ENCODE measurements around the gene SUPT20HL2. TPM values are rescaled to one million over a fixed set of nuclear protein-coding genes. Genes with fewer than 3 reads are reported as not detected.

SUPT20HL2 gene
- total RNA-seq, 1 experiment from 2014 or later: not detected

DNA sequence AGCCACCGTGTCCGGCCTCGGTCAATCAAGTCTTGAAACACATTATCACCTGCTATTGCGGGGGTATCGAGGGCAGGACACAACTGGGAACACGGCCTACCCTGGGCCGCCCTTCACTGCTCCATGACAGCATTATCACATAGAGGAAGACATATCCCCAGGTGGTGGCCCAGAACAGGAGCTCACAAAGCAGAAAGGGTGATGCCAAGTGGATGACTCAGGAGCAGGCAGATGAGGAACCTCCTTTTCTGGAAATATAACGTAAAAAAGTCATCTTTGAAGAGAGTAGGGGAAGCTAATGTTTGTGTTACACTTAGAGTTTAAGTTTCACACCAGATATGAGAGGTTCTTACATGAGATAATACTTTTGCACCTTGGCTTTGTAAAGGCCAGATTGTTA is 41.2 kb upstream of the SUPT20HL2 start:
- Histone ChIP-seq H3K4me2 (ENCODE audit: insufficient read depth, insufficient read length, low read length) (no peak overlapping the region), H3K23ac (ENCODE audit: insufficient read length, low read depth, low read length) (no peak overlapping the region), H3K27ac (ENCODE audit: insufficient read length, low read depth, low read length) (no peak overlapping the region), H2BK20ac (ENCODE audit: low read depth, low read length, poor library complexity, severe bottlenecking) (no peak overlapping the region), H4K20me1 (ENCODE audit: control insufficient read depth, insufficient read depth, insufficient read length) (no peaks in the 10 kb centered on the region), H3K79me2 (ENCODE audit: insufficient read depth, low read length) (no peaks in the 10 kb centered on the region), H3K27me3 (ENCODE audit: insufficient read depth, low read length) (no peaks in the 10 kb centered on the region), H2BK120ac (ENCODE audit: low read depth, low read length, poor library complexity, severe bottlenecking) (no peak overlapping the region), H3K14ac (ENCODE audit: insufficient read depth, low read length) (no peak overlapping the region), H2BK15ac (ENCODE audit: low read depth, low read length) (no peak overlapping the region), H2BK12ac (ENCODE audit: insufficient read length, low read depth, low read length) (no peak overlapping the region), H4K8ac (replicated peaks; ENCODE audit: insufficient read length, low read depth, low read length) (no peak overlapping the region), H3K4ac (ENCODE audit: low read depth, low read length) (no peak overlapping the region), H2AFZ (ENCODE audit: low read length) (no peak overlapping the region), H3K23me2 (ENCODE audit: insufficient read length, low read depth, low read length, poor library complexity, severe bottlenecking) (no peaks in the 10 kb centered on the region), H3K18ac (ENCODE audit: insufficient read length, low read depth, low read length) (no peak overlapping the region), H3K4me1 (ENCODE audit: insufficient read depth, low read length) (no peaks in the 10 kb centered on the region), H3K56ac (ENCODE audit: insufficient read length, low read depth, low read length) (no peak overlapping the region), H3K9me3 (ENCODE audit: control insufficient read depth, low read depth, low read length) (no peaks in the 10 kb centered on the region), H2BK5ac (ENCODE audit: insufficient read length, low read length) (no peak overlapping the region), H4K91ac (ENCODE audit: insufficient read length, low read depth, low read length) (no peak overlapping the region), H3K9ac (ENCODE audit: extremely low read depth, insufficient read length, low read length) (no peak overlapping the region), H4K5ac (ENCODE audit: insufficient read length, low read depth, low read length) (no peak overlapping the region), H3T11ph (ENCODE audit: low read length) (no peak overlapping the region), H2AK5ac (ENCODE audit: insufficient read length, low read length) (no peak overlapping the region), H3K79me1 (ENCODE audit: insufficient read depth, low read depth, low read length, poor library complexity, severe bottlenecking) (no peaks in the 10 kb centered on the region)
- Mint-ChIP-seq H3K36me3 (ENCODE audit: insufficient read depth in 1 of 3, low read depth in 3 of 3) (no peaks in the 10 kb centered on the region), H3K27me3 (ENCODE audit: low read depth) (no peaks in the 10 kb centered on the region), H3K27ac (no peak overlapping the region), H3K9me3 (no peaks in the 10 kb centered on the region; a peak in 1 of 5 replicates), H3K4me3 (no peak overlapping the region), H3K4me1 (no peaks in the 10 kb centered on the region)
- WGBS (ENCODE audit: extremely low coverage, insufficient read length, low lambda C conversion rate): no CpG with 5 or more reads among the region's 8 CpGs
- no peak for DNase-seq
- TF ChIP-seq, protein P1, sequence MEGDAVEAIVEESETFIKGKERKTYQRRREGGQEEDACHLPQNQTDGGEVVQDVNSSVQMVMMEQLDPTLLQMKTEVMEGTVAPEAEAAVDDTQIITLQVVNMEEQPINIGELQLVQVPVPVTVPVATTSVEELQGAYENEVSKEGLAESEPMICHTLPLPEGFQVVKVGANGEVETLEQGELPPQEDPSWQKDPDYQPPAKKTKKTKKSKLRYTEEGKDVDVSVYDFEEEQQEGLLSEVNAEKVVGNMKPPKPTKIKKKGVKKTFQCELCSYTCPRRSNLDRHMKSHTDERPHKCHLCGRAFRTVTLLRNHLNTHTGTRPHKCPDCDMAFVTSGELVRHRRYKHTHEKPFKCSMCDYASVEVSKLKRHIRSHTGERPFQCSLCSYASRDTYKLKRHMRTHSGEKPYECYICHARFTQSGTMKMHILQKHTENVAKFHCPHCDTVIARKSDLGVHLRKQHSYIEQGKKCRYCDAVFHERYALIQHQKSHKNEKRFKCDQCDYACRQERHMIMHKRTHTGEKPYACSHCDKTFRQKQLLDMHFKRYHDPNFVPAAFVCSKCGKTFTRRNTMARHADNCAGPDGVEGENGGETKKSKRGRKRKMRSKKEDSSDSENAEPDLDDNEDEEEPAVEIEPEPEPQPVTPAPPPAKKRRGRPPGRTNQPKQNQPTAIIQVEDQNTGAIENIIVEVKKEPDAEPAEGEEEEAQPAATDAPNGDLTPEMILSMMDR (conservative IDR thresholded peaks at IDR 0.05): no peak
